ENCODE data around the gene OGFOD1.

OGFOD1 gene

DNA sequence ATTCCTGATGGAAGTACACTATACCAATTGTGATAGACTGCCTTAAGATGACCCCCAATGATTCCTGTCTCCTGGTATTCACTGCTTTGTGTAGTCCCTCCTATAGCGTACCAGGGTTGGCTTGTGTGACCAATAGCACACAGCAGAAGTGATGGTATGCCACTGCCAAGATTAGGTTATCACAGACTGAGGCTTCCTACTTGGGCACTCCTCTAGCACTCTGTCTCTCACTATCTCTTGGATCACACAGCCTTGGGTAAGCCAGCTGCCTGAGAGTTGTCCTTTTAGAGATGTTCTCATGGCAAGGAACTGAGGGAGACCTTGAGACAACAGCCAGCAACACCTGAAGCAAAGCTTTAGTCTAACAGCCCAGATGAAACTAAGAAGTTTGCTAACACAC lies 13.3 kb upstream of the OGFOD1 start:
- H3K27ac ChIP-seq (ENCODE audit: low read length), result no peak overlapping the region
- no peak overlapping the region for H3K9ac ChIP-seq (ENCODE audit: low read depth, low read length)
- H3K4me3 ChIP-seq (ENCODE audit: low read length), result no peak overlapping the region
- no peaks in the 10 kb centered on the region for H3K27me3 ChIP-seq (ENCODE audit: insufficient read depth, low read length)
- peaks cover 84% of the 10 kb centered on the region for H3K36me3 ChIP-seq (ENCODE audit: insufficient read depth, low read depth, low read length)
- H3K4me1 ChIP-seq (ENCODE audit: insufficient read depth, low read length), result no peaks in the 10 kb centered on the region
- no peaks in the 10 kb centered on the region for H3K9me3 ChIP-seq (ENCODE audit: insufficient read depth, low read depth, low read length)

DNA sequence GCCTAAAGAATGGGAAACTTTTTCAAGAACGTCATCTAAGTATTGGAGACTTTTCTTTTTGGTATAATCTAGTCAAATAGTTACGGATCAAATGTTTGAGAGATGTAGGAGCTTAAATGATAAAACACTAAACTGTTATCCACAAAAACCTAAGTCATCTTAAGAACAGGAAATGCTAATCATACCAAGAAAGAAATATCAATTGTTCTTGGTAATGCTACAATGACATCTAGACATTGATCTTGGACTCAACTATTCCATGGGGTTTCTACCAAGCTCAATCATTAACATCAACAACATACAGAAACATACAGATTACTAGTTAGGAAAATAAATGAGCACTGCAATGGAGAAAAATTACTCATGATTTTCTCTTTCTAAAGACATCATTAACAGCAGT lies 4.1 kb upstream of the OGFOD1 start:
- no peak overlapping the region for H3K9ac ChIP-seq (ENCODE audit: low read depth, low read length)
- H3K27me3 ChIP-seq (ENCODE audit: insufficient read depth, low read length), result no peaks in the 10 kb centered on the region
- no peak overlapping the region for H3K27ac ChIP-seq (ENCODE audit: low read length)
- H3K4me3 ChIP-seq (ENCODE audit: low read length), result no peak overlapping the region
- H3K4me1 ChIP-seq (ENCODE audit: insufficient read depth, low read length), result no peaks in the 10 kb centered on the region; the same call in 1 of the 2 replicates
- H3K9me3 ChIP-seq (ENCODE audit: insufficient read depth, low read depth, low read length), result no peaks in the 10 kb centered on the region
- H3K36me3 ChIP-seq (ENCODE audit: insufficient read depth, low read depth, low read length), result peaks cover 56% of the 10 kb centered on the region

DNA sequence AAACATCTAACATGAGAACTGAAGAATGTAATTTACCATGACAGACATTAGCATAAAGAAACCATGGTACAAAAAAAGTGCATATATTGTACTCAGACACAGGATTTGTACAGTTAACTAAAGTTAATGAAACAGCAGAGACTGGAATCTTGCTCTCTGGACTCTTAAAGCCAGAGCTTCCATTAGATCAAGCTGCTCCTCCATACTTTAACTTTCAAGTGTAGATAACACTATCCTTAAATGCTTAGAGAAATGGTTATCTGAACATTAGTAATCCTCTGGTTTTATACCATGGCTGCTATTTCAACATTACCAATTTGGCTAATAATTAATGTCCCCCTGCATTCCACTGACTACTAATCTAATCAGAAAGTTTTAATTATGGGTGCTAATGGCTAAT lies 3.3 kb upstream of the OGFOD1 start:
- Histone ChIP-seq H3K4me1 (ENCODE audit: insufficient read depth, low read length) (peaks cover 4% of the 10 kb centered on the region; the same call in 1 of the 2 replicates), H3K27me3 (ENCODE audit: insufficient read depth, low read length) (no peaks in the 10 kb centered on the region), H3K9ac (ENCODE audit: low read depth, low read length) (no peak overlapping the region), H3K36me3 (ENCODE audit: insufficient read depth, low read depth, low read length) (peaks cover 49% of the 10 kb centered on the region), H3K9me3 (ENCODE audit: insufficient read depth, low read depth, low read length) (no peaks in the 10 kb centered on the region), H3K4me3 (ENCODE audit: low read length) (no peak overlapping the region), H3K27ac (ENCODE audit: low read length) (no peak overlapping the region)

DNA sequence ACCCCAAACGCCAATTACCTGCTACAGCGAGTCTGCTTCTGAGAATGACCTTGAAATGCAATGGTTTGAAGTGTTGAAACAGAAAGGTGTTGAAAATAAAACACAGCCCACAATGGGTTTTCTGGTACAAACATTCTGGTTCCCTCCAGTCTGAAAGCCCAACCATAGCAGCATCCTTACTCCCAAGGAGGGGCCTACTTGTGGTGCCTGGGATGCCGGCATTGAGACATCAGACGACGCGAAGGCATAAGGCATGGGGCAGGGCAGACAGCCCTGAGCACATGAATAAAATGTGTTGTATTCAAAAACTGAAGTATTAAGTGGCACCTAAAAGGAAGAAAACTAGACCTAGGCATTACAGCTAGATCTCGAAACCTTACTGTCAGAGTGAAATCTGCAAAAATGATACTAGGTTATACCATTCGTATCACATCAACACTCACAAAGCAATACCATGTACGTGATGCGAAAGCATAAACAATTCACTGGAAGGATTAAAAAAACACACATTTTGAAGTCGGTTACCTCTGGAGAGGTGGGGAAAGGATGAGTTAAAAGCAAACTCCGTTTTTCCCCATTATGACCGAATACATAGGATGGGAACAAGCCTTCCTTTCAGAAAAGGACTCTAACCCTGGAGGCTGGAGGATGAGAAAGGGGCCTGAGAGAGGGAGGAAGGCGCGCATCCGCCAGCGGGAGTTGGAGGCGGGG lies 924 bp upstream of the OGFOD1 start:
- peak overlapping the region; percentile 90 for H3K9ac ChIP-seq (ENCODE audit: low read depth, low read length)
- H3K27me3 ChIP-seq (ENCODE audit: insufficient read depth, low read length), result no peaks in the 10 kb centered on the region
- H3K27ac ChIP-seq (ENCODE audit: low read length), result peak overlapping the region; percentile 55
- peaks cover 4% of the 10 kb centered on the region; the same call in 1 of the 2 replicates for H3K4me1 ChIP-seq (ENCODE audit: insufficient read depth, low read length)
- H3K36me3 ChIP-seq (ENCODE audit: insufficient read depth, low read depth, low read length), result peaks cover 47% of the 10 kb centered on the region
- no peaks in the 10 kb centered on the region for H3K9me3 ChIP-seq (ENCODE audit: insufficient read depth, low read depth, low read length)
- peak overlapping the region; percentile 99 for H3K4me3 ChIP-seq (ENCODE audit: low read length)

DNA sequence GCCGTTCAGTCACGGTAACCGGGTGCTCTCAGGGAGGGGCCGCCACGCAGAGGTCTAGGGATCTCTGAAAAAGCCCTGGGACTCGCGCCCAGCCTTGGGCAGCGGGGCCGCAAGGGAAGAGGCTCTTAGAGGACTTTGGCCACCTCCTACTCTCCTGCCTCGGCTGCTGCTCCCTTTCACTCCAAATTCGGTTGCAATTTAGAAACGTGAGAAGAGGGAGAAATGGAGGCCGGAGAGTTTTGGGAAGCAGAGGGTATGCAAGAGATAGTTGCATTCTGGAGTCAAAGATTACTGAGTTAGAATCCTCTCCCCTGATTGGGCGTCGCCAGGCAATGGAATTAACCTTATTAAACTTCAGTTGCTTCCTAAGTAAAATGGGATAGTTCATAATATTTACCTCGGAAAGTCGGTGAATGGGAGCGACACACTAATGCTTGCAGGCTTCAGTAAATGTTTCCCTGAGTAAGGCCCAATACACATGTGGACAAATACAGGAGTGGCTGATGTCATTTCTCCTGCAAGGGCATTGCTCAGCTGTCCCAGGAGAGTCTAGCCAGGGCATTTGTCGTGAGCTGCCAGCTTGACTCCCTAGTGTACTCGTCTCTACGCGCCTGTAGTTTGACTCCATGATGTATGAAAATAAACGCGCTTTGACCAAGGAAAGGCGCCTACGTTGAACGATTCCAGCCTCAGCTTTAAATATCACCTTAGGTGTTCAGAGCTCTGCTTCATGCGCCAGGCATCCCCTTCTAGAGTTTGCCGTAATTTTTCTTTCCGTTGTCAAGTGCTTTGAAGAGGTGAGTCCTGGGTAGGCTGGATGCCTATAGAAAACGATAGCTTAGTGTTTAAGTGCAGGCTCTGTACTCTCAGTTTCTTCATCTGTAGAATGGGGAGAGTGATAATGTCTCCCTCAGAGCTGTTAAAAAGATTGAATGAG lies 667 bp downstream of the OGFOD1 start:
- peaks cover 47% of the 10 kb centered on the region for H3K36me3 ChIP-seq (ENCODE audit: insufficient read depth, low read depth, low read length)
- H3K27ac ChIP-seq (ENCODE audit: low read length), result peak overlapping the region; percentile 31
- H3K9me3 ChIP-seq (ENCODE audit: insufficient read depth, low read depth, low read length), result no peaks in the 10 kb centered on the region
- no peaks in the 10 kb centered on the region for H3K27me3 ChIP-seq (ENCODE audit: insufficient read depth, low read length)
- peak overlapping the region; percentile 90 for H3K9ac ChIP-seq (ENCODE audit: low read depth, low read length)
- peak overlapping the region; percentile 99 for H3K4me3 ChIP-seq (ENCODE audit: low read length)
- peaks cover 4% of the 10 kb centered on the region; the same call in 1 of the 2 replicates for H3K4me1 ChIP-seq (ENCODE audit: insufficient read depth, low read length)

DNA sequence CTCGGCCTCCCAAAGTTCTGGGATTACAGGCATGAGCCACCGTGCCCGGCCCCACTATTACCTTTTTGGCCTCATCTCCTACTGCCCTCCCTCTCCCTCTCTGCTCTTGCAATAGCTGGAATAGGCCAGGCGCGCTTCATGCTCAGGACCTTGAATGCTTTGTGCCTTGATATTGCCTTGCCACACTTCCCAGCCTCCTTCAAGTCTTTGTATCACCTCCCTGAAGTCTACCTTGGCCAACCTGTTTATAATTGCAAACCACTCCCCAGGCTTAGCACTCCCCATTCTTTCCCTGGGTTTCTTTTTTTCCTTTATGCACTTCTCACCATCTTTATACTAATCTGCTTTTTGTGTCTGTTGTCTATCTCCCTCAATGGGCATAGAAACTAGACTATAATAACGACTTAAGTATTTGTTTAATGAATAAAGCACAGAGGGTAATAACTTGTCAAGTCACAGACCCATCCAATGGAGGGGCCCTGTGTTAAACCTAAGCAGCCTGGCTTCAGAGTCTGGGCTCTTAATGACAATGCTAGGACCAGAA lies 6.6 kb downstream of the OGFOD1 start:
- no peaks in the 10 kb centered on the region for H3K27me3 ChIP-seq (ENCODE audit: insufficient read depth, low read length)
- H3K4me3 ChIP-seq (ENCODE audit: low read length), result no peak overlapping the region
- H3K9ac ChIP-seq (ENCODE audit: low read depth, low read length), result no peak overlapping the region
- H3K36me3 ChIP-seq (ENCODE audit: insufficient read depth, low read depth, low read length), result peaks cover 90% of the 10 kb centered on the region
- no peaks in the 10 kb centered on the region for H3K4me1 ChIP-seq (ENCODE audit: insufficient read depth, low read length)
- no peaks in the 10 kb centered on the region for H3K9me3 ChIP-seq (ENCODE audit: insufficient read depth, low read depth, low read length)
- H3K27ac ChIP-seq (ENCODE audit: low read length), result no peak overlapping the region

DNA sequence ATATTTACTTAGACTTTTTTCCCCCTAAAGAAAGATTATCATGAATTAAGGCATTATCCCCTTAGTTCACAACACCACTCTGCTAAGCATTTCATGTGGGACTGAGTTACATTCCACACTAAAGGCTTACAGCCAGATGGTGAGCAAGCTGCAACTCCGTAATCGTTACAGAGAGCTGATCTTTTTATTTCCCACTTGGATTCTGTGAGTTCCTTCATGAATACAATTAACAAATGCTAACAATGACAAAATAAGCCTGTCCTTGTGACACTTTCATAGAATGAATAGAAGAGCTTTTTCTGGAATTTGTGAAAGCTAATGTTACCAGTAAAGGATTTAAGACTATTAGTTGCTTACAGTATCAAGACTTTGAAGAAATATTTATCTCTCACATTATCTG lies 8.7 kb downstream of the OGFOD1 start:
- H3K27ac ChIP-seq (ENCODE audit: low read length), result no peak overlapping the region
- no peak overlapping the region for H3K4me3 ChIP-seq (ENCODE audit: low read length)
- H3K4me1 ChIP-seq (ENCODE audit: insufficient read depth, low read length), result no peaks in the 10 kb centered on the region
- H3K27me3 ChIP-seq (ENCODE audit: insufficient read depth, low read length), result no peaks in the 10 kb centered on the region
- no peak overlapping the region for H3K9ac ChIP-seq (ENCODE audit: low read depth, low read length)
- H3K36me3 ChIP-seq (ENCODE audit: insufficient read depth, low read depth, low read length), result peaks cover 89% of the 10 kb centered on the region
- no peaks in the 10 kb centered on the region for H3K9me3 ChIP-seq (ENCODE audit: insufficient read depth, low read depth, low read length)

DNA sequence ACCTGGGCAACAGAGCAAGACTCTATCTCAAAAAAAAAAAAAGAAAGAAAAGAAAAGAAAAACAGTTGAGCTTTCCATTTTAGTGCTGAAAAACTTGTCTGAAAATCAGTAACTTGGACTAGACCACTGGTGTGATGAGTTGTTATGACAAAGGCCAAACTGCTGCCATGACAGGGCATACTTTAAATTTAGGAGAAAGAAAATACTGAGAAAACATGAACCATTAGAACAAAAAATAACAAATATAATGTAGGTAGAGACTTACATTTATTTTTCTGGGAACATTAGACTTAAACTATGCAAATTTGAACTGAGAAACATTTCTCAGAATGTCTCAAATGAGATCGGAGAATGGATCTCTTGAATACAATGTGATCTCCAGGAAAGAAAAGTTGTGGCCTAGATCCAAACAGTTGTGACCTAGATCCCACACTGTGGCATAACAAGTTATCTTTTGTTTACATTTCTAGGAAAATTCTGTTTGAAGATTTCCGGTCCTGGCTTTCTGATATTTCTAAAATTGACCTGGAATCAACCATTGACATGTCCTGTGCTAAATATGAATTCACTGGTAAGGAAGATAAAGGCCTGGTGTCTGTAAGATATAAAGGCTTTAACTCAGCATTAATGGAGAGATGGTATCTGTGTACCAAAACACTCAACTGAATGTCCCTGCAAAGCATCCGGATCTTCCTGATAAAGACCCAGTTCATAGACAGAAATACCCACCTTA lies 10.9 kb downstream of the OGFOD1 start:
- H3K9me3 ChIP-seq (ENCODE audit: insufficient read depth, low read depth, low read length), result no peaks in the 10 kb centered on the region
- H3K36me3 ChIP-seq (ENCODE audit: insufficient read depth, low read depth, low read length), result peaks cover 89% of the 10 kb centered on the region
- H3K27ac ChIP-seq (ENCODE audit: low read length), result no peak overlapping the region
- H3K4me1 ChIP-seq (ENCODE audit: insufficient read depth, low read length), result no peaks in the 10 kb centered on the region
- no peaks in the 10 kb centered on the region for H3K27me3 ChIP-seq (ENCODE audit: insufficient read depth, low read length)
- H3K9ac ChIP-seq (ENCODE audit: low read depth, low read length), result no peak overlapping the region
- H3K4me3 ChIP-seq (ENCODE audit: low read length), result no peak overlapping the region

DNA sequence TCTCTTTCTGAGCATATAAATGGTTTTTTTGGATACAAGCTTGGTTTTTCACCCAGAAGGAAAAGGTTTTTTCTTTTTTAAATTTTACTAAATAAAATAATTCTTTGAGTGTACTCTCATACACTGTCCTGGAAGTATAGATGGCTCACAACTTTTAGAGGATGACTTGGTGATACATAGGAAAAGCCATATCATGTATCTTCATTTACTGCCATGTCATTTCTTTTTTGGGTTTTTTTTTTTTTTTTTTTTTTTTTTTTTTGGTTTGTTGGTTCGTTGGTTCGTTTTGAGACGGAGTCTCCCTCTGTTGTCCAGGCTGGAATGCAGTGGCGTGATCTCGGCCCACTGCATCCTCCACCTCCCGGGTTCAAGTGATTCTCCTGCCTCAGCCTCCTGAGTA lies 11.8 kb downstream of the OGFOD1 start:
- Histone ChIP-seq H3K27me3 (ENCODE audit: insufficient read depth, low read length) (no peaks in the 10 kb centered on the region), H3K4me1 (ENCODE audit: insufficient read depth, low read length) (no peaks in the 10 kb centered on the region), H3K9ac (ENCODE audit: low read depth, low read length) (no peak overlapping the region), H3K36me3 (ENCODE audit: insufficient read depth, low read depth, low read length) (peaks cover 90% of the 10 kb centered on the region), H3K9me3 (ENCODE audit: insufficient read depth, low read depth, low read length) (no peaks in the 10 kb centered on the region), H3K4me3 (ENCODE audit: low read length) (no peak overlapping the region), H3K27ac (ENCODE audit: low read length) (no peak overlapping the region)

DNA sequence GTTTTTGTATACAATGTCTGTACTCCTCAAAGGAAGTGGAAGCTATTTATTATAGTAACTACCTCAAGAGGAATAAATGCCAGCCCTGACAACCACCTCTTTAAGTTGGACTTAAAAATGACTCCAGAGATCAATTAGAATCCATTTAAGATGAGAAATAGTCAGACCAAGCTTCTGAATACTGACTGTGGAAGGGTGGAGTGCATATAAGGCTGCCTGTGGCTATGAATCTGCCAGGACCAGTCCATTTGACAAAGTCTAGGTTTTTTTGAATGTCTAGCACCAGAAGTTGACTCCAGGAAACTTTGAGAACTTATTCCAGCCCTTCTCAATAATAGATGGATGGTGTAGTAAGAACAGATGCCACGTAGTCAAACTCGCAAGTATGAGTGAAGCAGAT lies 15.0 kb downstream of the OGFOD1 start:
- H3K9me3 ChIP-seq (ENCODE audit: insufficient read depth, low read depth, low read length), result no peaks in the 10 kb centered on the region
- H3K9ac ChIP-seq (ENCODE audit: low read depth, low read length), result no peak overlapping the region
- H3K4me1 ChIP-seq (ENCODE audit: insufficient read depth, low read length), result no peaks in the 10 kb centered on the region
- H3K27ac ChIP-seq (ENCODE audit: low read length), result no peak overlapping the region
- H3K27me3 ChIP-seq (ENCODE audit: insufficient read depth, low read length), result no peaks in the 10 kb centered on the region
- H3K4me3 ChIP-seq (ENCODE audit: low read length), result no peak overlapping the region
- H3K36me3 ChIP-seq (ENCODE audit: insufficient read depth, low read depth, low read length), result peaks cover 93% of the 10 kb centered on the region

DNA sequence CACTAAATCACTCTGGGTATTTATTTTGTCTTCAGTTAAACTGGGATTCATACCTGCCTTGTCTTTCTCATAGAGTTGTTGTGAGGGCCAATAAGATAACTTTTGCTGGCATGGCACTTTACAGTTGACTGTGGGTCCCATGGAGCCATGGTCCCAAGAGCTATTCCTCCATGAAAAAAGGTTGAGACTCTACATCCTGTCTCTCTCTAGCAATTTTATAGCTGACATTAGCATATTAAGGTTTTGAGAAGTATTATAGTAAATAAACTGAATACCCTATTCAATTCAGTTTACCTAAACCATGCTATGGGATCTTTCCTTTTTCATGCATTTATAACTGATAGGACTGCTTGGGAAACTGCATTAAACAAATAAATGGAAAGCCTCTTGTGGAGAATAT lies 17.4 kb downstream of the OGFOD1 start:
- H3K4me1 ChIP-seq (ENCODE audit: insufficient read depth, low read length), result no peaks in the 10 kb centered on the region
- no peak overlapping the region for H3K27ac ChIP-seq (ENCODE audit: low read length)
- H3K4me3 ChIP-seq (ENCODE audit: low read length), result no peak overlapping the region
- H3K9ac ChIP-seq (ENCODE audit: low read depth, low read length), result no peak overlapping the region
- H3K9me3 ChIP-seq (ENCODE audit: insufficient read depth, low read depth, low read length), result no peaks in the 10 kb centered on the region
- no peaks in the 10 kb centered on the region for H3K27me3 ChIP-seq (ENCODE audit: insufficient read depth, low read length)
- H3K36me3 ChIP-seq (ENCODE audit: insufficient read depth, low read depth, low read length), result peaks cover 96% of the 10 kb centered on the region

All from iPS-20b (cell line).